Measurements from ENCODE around the gene CLSTN2.

DNA sequence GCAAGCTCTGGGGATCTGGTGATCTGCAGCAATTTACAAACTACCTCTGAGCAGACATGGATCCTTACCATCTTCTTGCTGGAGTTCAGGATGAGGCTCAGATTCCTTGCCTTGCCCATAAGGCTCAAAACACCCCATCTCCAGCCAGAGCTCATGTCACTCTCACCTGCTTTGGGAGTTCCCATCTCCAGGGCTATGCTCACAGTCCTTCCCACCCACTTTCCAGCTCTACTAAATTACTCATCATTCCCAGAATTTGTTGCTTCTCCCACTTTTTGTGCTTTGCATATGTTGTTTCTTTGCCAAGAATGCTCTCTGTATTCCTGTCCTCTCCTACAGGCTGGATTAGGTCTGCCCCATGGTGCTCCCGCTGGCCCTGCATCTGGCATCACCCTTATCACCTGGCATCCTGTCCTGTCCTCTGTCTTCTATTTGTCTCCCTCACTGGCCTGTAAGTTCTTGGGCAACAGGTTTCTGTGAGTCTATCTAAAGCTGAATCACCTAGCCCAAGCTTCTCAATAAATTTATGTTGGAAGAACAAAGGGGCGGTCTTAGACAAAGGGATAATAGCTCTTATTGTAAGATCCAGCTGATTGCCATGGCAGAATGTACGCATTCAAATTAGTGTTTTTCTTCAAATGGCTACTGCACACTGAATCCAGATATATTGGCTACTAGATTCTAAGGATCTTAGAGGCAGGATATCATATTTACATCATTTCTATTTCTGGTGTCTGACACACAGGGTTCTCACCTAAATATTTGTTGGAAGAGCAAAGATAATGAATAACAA lies 179.2 kb downstream of the CLSTN2 start:
- TF ChIP-seq CTCF (IDR thresholded peaks at IDR 0.05; ENCODE audit: poor library complexity) (no peak), EZH2phosphoT487 (IDR thresholded peaks at IDR 0.05; ENCODE audit: low read depth, severe bottlenecking, unreplicated experiment) (no peak), EZH2 (IDR thresholded peaks at IDR 0.05; ENCODE audit: borderline replicate concordance) (no peak)

Data from hepatocyte (in vitro differentiated cells).